K562 (cell line): Measurements from ENCODE around the gene ABCC5. TPM values are rescaled to one million over a fixed set of nuclear protein-coding genes. Genes with fewer than 3 reads are reported as not detected.
A peak's percentile ranks its signal among the peaks of the same experiment; 100 is the strongest.

Experiments
- ATAC-seq: fragments of 200-7000 bp; cut with Tn5 transposase; 3 replicates; pipeline ENCODE4 v1.9.1; 2020; ENCODE audit warnings: moderate library complexity
- BruUV-seq: library from RNA; stranded (reverse); fragments of 400-500 nt; replicated peaks from 2 replicates; lab custom pipeline; 2021; lab: Mats Ljungman, UMichigan
- CTCF ChIA-PET: fragments of 300-600 bp; formaldehyde crosslinking; extraction: SDS; loops from one replicate; lab custom pipeline; 2021; ENCODE audit warnings: low intra/inter-chr PET ratio; lab: Yijun Ruan, JAX
- POLR2A ChIA-PET: fragments of 300-600, 350-650 bp; sonication (Branson Sonifier 250); formaldehyde crosslinking; extraction: SDS; loops from one replicate; lab custom pipeline; 2021; ENCODE audit warnings: antibody characterized with exemption, inconsistent platforms; lab: Yijun Ruan, JAX
- DNase-seq, 4 experiments: peaks; one replicate each; pipeline versions ENCODE4 v3.0.0 to v3.0.0-alpha.2; 2011 to 2018; ENCODE audit warnings: low spot score in 3 of 4, mixed read lengths in 3 of 4; ENCODE audit errors: extremely low read depth in 1 of 4
- FAIRE-seq: peaks from 2 replicates; lab custom pipeline; 2011; peaks lifted over from hg19 to GRCh38; lab: Jason Lieb, UNC
- H2AFZ ChIP-seq: 2 replicates; pipeline ENCODE4 v1.6.0; 2011; ENCODE audit warnings: low read depth, low read length, control low read depth, inconsistent platforms
- H3K27ac ChIP-seq: fragments of 200-600 bp; 3 replicates; pipeline ENCODE4 v1.8.0; 2011; ENCODE audit warnings: low read depth, mild to moderate bottlenecking, control low read depth, inconsistent platforms, low read length, moderate library complexity, mixed read lengths; ENCODE audit errors: extremely low read depth
- H3K27me3 ChIP-seq, 2 experiments: fragments of 300-600 bp in 1 of 2; 2 replicates in 1 of 2; 3 replicates in 1 of 2; pipeline versions ENCODE4 v1.6.0 to v1.8.0; 2011; ENCODE audit warnings: inconsistent platforms in 2 of 2, low read length in 2 of 2, mild to moderate bottlenecking in 1 of 2, mixed read lengths in 1 of 2, moderate library complexity in 1 of 2; ENCODE audit not compliant: control insufficient read depth in 2 of 2, insufficient read depth in 2 of 2
- H3K36me3 ChIP-seq: fragments of 300-600 bp; 3 replicates; pipeline ENCODE4 v1.8.0; 2011; ENCODE audit warnings: mild to moderate bottlenecking, low read length, inconsistent platforms; ENCODE audit not compliant: control insufficient read depth, insufficient read depth
- H3K4me1 ChIP-seq, 2 experiments: fragments of 200-600 bp in 1 of 2; replicated peaks in 1 of 2; 2 replicates in 1 of 2; 3 replicates in 1 of 2; pipeline versions ENCODE4 v1.5.1 to v1.8.0; 2011; ENCODE audit warnings: inconsistent platforms in 2 of 2, low read length in 2 of 2, mild to moderate bottlenecking in 1 of 2, mixed read lengths in 1 of 2, moderate library complexity in 1 of 2; ENCODE audit not compliant: control insufficient read depth in 2 of 2, insufficient read depth in 2 of 2
- H3K4me2 ChIP-seq: 2 replicates; pipeline ENCODE4 v1.6.1; 2011; ENCODE audit warnings: low read length, control low read depth, inconsistent platforms, mixed read lengths; ENCODE audit not compliant: insufficient read depth
- H3K4me3 ChIP-seq: fragments of 200-600 bp; sonication (generic), shearing (Covaris generic); 2 replicates; pipeline ENCODE4 v1.5.1; 2016; ENCODE audit warnings: control low read depth, inconsistent platforms
- H3K79me2 ChIP-seq: fragments of 200-600 bp; 3 replicates; pipeline ENCODE4 v1.8.0; 2011; ENCODE audit warnings: low read length, inconsistent platforms; ENCODE audit not compliant: control insufficient read depth, insufficient read depth
- H3K9ac ChIP-seq, 2 experiments: 2 replicates each; pipeline versions ENCODE4 v1.6.0 to v1.6.1; 2011; ENCODE audit warnings: low read depth in 2 of 2, low read length in 2 of 2, control low read depth in 1 of 2, inconsistent platforms in 1 of 2, mild to moderate bottlenecking in 1 of 2, mixed read lengths in 1 of 2; ENCODE audit not compliant: insufficient read depth in 1 of 2
- H3K9me1 ChIP-seq: one replicate; pipeline ENCODE4 v1.6.0; 2011; ENCODE audit warnings: inconsistent platforms, mild to moderate bottlenecking, low read length, moderate library complexity; ENCODE audit not compliant: control insufficient read depth, insufficient read depth
- H3K9me3 ChIP-seq: replicated peaks from 2 replicates; pipeline ENCODE4 v1.5.1; 2011; ENCODE audit warnings: low read depth, low read length, inconsistent platforms; ENCODE audit not compliant: control insufficient read depth, insufficient read depth
- H4K20me1 ChIP-seq: replicated peaks from 2 replicates; pipeline ENCODE4 v1.6.1; 2011; ENCODE audit warnings: low read length, inconsistent platforms, mixed read lengths; ENCODE audit not compliant: control insufficient read depth, insufficient read depth
- POLR2G ChIP-seq: fragments of 200-400 bp; formaldehyde crosslinking; IDR thresholded peaks from 2 replicates; pipeline ENCODE4 v1.6.1; 2017; ENCODE audit warnings: low read depth, mild to moderate bottlenecking, antibody characterized with exemption, low read length, moderate library complexity
- RAD21 ChIP-seq, 2 experiments: fragments of 250-450 bp in 1 of 2; fragments of 450-650 bp in 1 of 2; sonication (Bioruptor Pico) in 1 of 2; formaldehyde crosslinking in 1 of 2; IDR thresholded peaks in 1 of 2; conservative IDR thresholded peaks in 1 of 2; 2 replicates each; pipeline versions ENCODE4 v1.4.0 to v1.8.0; 2020 to 2022; ENCODE audit warnings: mild to moderate bottlenecking in 2 of 2, moderate library complexity in 1 of 2
- RCOR1 ChIP-seq, 2 experiments: IDR thresholded peaks; 2 replicates each; pipeline ENCODE4 v1.6.1; 2012; ENCODE audit warnings: low read depth in 2 of 2, low read length in 2 of 2, borderline replicate concordance in 1 of 2, improper control_type of control experiment in 1 of 2
- WGBS: fragments of 100-300 bp; shearing (Covaris generic); methylation state at CpG from one replicate; pipeline ENCODE4 v1.1.6; 2016; ENCODE audit warnings: low coverage, mixed read lengths; ENCODE audit not compliant: insufficient coverage; ENCODE audit errors: missing lambda C conversion rate; 5-methylcytosine and 5-hydroxymethylcytosine counted together
- in situ Hi-C: fragments of 300-500 bp; cut with MboI; formaldehyde crosslinking; loops from 4 replicates; pipeline ENCODE4 v1.15.0; 2018; ENCODE audit warnings: inconsistent platforms, mixed read lengths
- intact Hi-C: fragments of 100-400 bp; cut with micrococcal nuclease; formaldehyde crosslinking; loops from 2 replicates; pipeline ENCODE4 v1.14.2; 2022
- polyA plus RNA-seq, 8 experiments: library from polyadenylated mRNA; depleted of rRNA in 4 of 8; stranded (reverse) in 5 of 8; unstranded in 3 of 8; fragments of >200 nt; fragmentation: Nextera tagmentation in 2 of 8; fragmentation: Illumina TruSeq in 1 of 8; extraction: Ambion mirVana in 2 of 8; extraction: Trizol in 1 of 8; gene quantifications; 2 replicates each; pipeline versions ENCODE4 v1.2.1 to v1.2.3, GENCODE V29; 2011 to 2014; ENCODE audit warnings: inconsistent platforms in 1 of 8, missing spikeins in 1 of 8
- total RNA-seq, 7 experiments: library from RNA; depleted of rRNA in 6 of 7; stranded (reverse); fragments of >200 nt in 6 of 7; fragmentation: Illumina TruSeq in 2 of 7; extraction: Trizol in 2 of 7; gene quantifications; 2 replicates each; pipeline versions ENCODE4 v1.2.1 to v1.2.3, GENCODE V29; 2011 to 2021; ENCODE audit warnings: low replicate concordance in 1 of 7
- TF ChIP-seq, protein P1 (sequence below), 3 experiments: IDR thresholded peaks in 2 of 3; conservative IDR thresholded peaks in 1 of 3; 2 replicates each; pipeline ENCODE4 v1.5.1; 2011 to 2012; ENCODE audit warnings: low read length in 3 of 3, mild to moderate bottlenecking in 3 of 3, control low read depth in 2 of 3, improper control_type of control experiment in 1 of 3, inconsistent platforms in 1 of 3, low read depth in 1 of 3, mixed read lengths in 1 of 3, moderate library complexity in 1 of 3; ENCODE audit not compliant: insufficient read depth in 2 of 3
- TF ChIP-seq, protein P2 (sequence below), 2 experiments: fragments of 450-650 bp; formaldehyde crosslinking in 1 of 2; IDR thresholded peaks; 2 replicates each; pipeline versions ENCODE4 v1.4.0 to v1.6.1; 2014 to 2020; ENCODE audit warnings: mild to moderate bottlenecking in 2 of 2, borderline replicate concordance in 1 of 2, low read depth in 1 of 2
- TF ChIP-seq, protein P3 (sequence below): fragments of 450-650 bp; IDR thresholded peaks from 2 replicates; pipeline ENCODE4 v1.6.1; 2018; ENCODE audit warnings: mild to moderate bottlenecking, low read depth; ENCODE audit not compliant: partially characterized antibody

ABCC5 gene
- total and polyA plus RNA-seq, 9 of the 15 experiments (the other 6 are each of a cell fraction or from before 2014, with no cell fraction given) = 22.0 to 53.0 (median 41.9) TPM

DNA sequence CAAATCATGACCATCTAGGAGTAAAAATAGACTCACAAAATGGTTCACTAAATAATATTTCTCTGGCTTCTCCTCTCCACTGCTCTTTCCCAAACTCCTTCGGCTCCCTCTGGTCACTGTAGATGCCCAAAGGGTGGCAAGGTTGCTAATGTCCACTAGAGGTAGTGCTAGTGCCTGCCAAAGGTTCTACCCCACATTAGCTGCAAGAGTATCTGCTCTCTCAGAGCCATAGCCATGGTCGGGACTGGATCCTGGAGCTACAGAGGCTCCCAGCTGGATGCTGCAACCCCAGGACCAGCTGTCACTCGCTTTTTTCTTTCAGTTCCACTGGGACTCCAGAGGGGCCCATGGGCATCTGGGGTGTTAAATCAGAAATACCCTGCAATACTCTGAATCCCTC is 22.3 kb upstream of the ABCC5 start:
- intact Hi-C loops = loop anchor here (5.0 to 10.0 kb wide), 3 partner anchors 77 to 247 kb away; partner anchors contain the start of genes ALG3 and EEF1AKMT4
- in situ Hi-C loops = no loop called here
- Histone ChIP-seq H3K27me3 (peaks cover 0 to 5% of the 10 kb centered on the region in 2 experiments; a peak in 2 of 5 replicates), H3K79me2 (no peaks in the 10 kb centered on the region), H3K9ac (no peak overlapping the region), H3K36me3 (no peaks in the 10 kb centered on the region), H3K4me2 (no peak overlapping the region), H3K27ac (no peak overlapping the region), H3K4me1 (no peaks in the 10 kb centered on the region), H3K4me3 (no peak overlapping the region), H2AFZ (no peak overlapping the region), H3K9me1 (no peaks in the 10 kb centered on the region), H4K20me1 (no peaks in the 10 kb centered on the region), H3K9me3 (no peaks in the 10 kb centered on the region)
- peak; percentile 22 to 53 (median 34) for DNase-seq
- ChIA-PET POLR2A (no interaction called here), CTCF (no interaction called here)
- 25% methylated on average over 3 of the region's 3 CpGs for WGBS
- FAIRE-seq = peak; percentile 67
- no TSS peak for BruUV-seq
- ATAC-seq = peak; percentile 94
- TF ChIP-seq RCOR1 (IDR thresholded peaks at IDR 0.05; ENCODE audit: borderline replicate concordance in 1 of 2, low read depth in 2 of 2, low read length in 2 of 2) (peak in 1 of 2 experiments; percentile 27; a peak in 1 of 4 replicates), RAD21 (CRISPR knock-in tag; conservative IDR thresholded peaks at IDR 0.05 in 1 of 2, IDR thresholded peaks at IDR 0.05 in 1 of 2) (peak; percentile 79 to 82), POLR2G (no peak)
- TF ChIP-seq, protein P1, sequence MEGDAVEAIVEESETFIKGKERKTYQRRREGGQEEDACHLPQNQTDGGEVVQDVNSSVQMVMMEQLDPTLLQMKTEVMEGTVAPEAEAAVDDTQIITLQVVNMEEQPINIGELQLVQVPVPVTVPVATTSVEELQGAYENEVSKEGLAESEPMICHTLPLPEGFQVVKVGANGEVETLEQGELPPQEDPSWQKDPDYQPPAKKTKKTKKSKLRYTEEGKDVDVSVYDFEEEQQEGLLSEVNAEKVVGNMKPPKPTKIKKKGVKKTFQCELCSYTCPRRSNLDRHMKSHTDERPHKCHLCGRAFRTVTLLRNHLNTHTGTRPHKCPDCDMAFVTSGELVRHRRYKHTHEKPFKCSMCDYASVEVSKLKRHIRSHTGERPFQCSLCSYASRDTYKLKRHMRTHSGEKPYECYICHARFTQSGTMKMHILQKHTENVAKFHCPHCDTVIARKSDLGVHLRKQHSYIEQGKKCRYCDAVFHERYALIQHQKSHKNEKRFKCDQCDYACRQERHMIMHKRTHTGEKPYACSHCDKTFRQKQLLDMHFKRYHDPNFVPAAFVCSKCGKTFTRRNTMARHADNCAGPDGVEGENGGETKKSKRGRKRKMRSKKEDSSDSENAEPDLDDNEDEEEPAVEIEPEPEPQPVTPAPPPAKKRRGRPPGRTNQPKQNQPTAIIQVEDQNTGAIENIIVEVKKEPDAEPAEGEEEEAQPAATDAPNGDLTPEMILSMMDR (IDR thresholded peaks at IDR 0.05 in 2 of 3, conservative IDR thresholded peaks at IDR 0.05 in 1 of 3; ENCODE audit: insufficient read depth in 2 of 3, low read depth in 1 of 3, low read length in 3 of 3) = peak; percentile 66 to 79 (median 68)
- TF ChIP-seq, protein P2, sequence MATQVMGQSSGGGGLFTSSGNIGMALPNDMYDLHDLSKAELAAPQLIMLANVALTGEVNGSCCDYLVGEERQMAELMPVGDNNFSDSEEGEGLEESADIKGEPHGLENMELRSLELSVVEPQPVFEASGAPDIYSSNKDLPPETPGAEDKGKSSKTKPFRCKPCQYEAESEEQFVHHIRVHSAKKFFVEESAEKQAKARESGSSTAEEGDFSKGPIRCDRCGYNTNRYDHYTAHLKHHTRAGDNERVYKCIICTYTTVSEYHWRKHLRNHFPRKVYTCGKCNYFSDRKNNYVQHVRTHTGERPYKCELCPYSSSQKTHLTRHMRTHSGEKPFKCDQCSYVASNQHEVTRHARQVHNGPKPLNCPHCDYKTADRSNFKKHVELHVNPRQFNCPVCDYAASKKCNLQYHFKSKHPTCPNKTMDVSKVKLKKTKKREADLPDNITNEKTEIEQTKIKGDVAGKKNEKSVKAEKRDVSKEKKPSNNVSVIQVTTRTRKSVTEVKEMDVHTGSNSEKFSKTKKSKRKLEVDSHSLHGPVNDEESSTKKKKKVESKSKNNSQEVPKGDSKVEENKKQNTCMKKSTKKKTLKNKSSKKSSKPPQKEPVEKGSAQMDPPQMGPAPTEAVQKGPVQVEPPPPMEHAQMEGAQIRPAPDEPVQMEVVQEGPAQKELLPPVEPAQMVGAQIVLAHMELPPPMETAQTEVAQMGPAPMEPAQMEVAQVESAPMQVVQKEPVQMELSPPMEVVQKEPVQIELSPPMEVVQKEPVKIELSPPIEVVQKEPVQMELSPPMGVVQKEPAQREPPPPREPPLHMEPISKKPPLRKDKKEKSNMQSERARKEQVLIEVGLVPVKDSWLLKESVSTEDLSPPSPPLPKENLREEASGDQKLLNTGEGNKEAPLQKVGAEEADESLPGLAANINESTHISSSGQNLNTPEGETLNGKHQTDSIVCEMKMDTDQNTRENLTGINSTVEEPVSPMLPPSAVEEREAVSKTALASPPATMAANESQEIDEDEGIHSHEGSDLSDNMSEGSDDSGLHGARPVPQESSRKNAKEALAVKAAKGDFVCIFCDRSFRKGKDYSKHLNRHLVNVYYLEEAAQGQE (IDR thresholded peaks at IDR 0.05; ENCODE audit: borderline replicate concordance) = peak; percentile 77; the same call in 1 of the 2 replicates
- TF ChIP-seq, protein P2 (CRISPR knock-in tag; IDR thresholded peaks at IDR 0.05; ENCODE audit: low read depth) = no peak
- TF ChIP-seq, protein P3, sequence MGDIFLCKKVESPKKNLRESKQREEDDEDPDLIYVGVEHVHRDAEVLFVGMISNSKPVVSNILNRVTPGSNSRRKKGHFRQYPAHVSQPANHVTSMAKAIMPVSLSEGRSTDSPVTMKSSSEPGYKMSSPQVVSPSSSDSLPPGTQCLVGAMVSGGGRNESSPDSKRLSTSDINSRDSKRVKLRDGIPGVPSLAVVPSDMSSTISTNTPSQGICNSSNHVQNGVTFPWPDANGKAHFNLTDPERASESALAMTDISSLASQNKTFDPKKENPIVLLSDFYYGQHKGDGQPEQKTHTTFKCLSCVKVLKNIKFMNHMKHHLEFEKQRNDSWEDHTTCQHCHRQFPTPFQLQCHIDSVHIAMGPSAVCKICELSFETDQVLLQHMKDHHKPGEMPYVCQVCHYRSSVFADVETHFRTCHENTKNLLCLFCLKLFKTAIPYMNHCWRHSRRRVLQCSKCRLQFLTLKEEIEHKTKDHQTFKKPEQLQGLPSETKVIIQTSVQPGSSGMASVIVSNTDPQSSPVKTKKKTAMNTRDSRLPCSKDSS = no peak
